Activated naive CD4-positive, alpha-beta T cell treated with anti-CD3 and anti-CD28 coated beads, Interleukin-2, amount 50 U/mL, for 24 hours (primary cell): ENCODE measurements around the gene DPEP2.
"Not testable (repeated sequence)": the region's sequence is repeated elsewhere in the genome, so short reads cannot be mapped to it uniquely, and the experiment has no call there.

Source experiments
- H3K27ac Mint-ChIP-seq: one replicate; pipeline ENCODE4 v1.8.0; 2021; ENCODE audit warnings: mild to moderate bottlenecking, mixed read lengths
- H3K27me3 Mint-ChIP-seq: one replicate; pipeline ENCODE4 v1.8.0; 2021; ENCODE audit warnings: mixed read lengths
- H3K36me3 Mint-ChIP-seq: one replicate; pipeline ENCODE4 v1.8.0; 2021; ENCODE audit warnings: mixed read lengths
- H3K4me1 Mint-ChIP-seq: one replicate; pipeline ENCODE4 v1.8.0; 2021; ENCODE audit warnings: mixed read lengths
- H3K4me3 Mint-ChIP-seq: one replicate; pipeline ENCODE4 v1.8.0; 2021; ENCODE audit warnings: mild to moderate bottlenecking, mixed read lengths
- H3K9me3 Mint-ChIP-seq: one replicate; pipeline ENCODE4 v1.8.0; 2021; ENCODE audit warnings: mixed read lengths

Gene DPEP2

GRCh38 chr16:67992661-67993206 is 6.5 kb downstream of the DPEP2 start:
- Mint-ChIP-seq H3K4me1 (peaks cover 44% of the 10 kb centered on the region), H3K9me3 (no peaks in the 10 kb centered on the region), H3K4me3 (no peak overlapping the region), H3K36me3 (peaks cover 2% of the 10 kb centered on the region), H3K27me3 (no peaks in the 10 kb centered on the region), H3K27ac (peak overlapping the region; percentile 30)

DNA sequence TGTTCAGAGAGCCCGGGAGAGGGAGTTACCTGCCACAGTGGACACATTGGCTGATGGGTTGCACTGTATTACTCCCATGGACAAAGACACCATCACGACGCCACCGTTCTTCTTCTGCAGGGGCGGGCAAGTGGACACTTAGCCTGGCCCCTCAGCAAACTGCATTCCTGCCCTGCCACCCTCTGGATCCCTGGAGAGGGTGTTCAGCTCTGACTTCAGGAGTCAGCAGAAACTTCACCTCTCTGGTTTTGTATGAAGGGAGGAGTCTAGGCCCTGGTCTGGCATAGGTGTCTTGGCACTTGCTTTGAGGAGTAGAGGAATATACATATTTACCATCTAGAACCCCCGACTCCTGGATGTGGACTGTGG is 9.3 kb downstream of the DPEP2 start:
- H3K4me3 Mint-ChIP-seq = no peak overlapping the region
- no peaks in the 10 kb centered on the region for H3K36me3 Mint-ChIP-seq
- no peaks in the 10 kb centered on the region for H3K9me3 Mint-ChIP-seq
- H3K4me1 Mint-ChIP-seq = peaks cover 26% of the 10 kb centered on the region
- no peak overlapping the region for H3K27ac Mint-ChIP-seq
- H3K27me3 Mint-ChIP-seq = no peaks in the 10 kb centered on the region

GRCh38 chr16:67989322-67990017 is 9.8 kb downstream of the DPEP2 start:
- Mint-ChIP-seq H3K27me3 (no peaks in the 10 kb centered on the region), H3K4me3 (no peak overlapping the region), H3K27ac (peak overlapping the region; percentile 12), H3K4me1 (peaks cover 26% of the 10 kb centered on the region), H3K36me3 (no peaks in the 10 kb centered on the region), H3K9me3 (no peaks in the 10 kb centered on the region)

GRCh38 chr16:67988675-67989074 is 10.6 kb downstream of the DPEP2 start:
- Mint-ChIP-seq H3K36me3 (no peaks in the 10 kb centered on the region), H3K4me1 (peaks cover 27% of the 10 kb centered on the region), H3K9me3 (no peaks in the 10 kb centered on the region), H3K27me3 (no peaks in the 10 kb centered on the region), H3K27ac (peak overlapping the region; percentile 89), H3K4me3 (no peak overlapping the region)

- no peak overlapping the region for H3K4me3 Mint-ChIP-seq
- H3K27ac Mint-ChIP-seq = peak overlapping the region; percentile 88
- H3K27me3 Mint-ChIP-seq = no peaks in the 10 kb centered on the region
- no peaks in the 10 kb centered on the region for H3K36me3 Mint-ChIP-seq
- peaks cover 31% of the 10 kb centered on the region for H3K4me1 Mint-ChIP-seq
- no peaks in the 10 kb centered on the region for H3K9me3 Mint-ChIP-seq
Observed at GRCh38 chr16:67987460-67988160, 11.7 kb downstream of the DPEP2 start.

- Mint-ChIP-seq H3K4me3 (no peak overlapping the region), H3K4me1 (peaks cover 27% of the 10 kb centered on the region), H3K27me3 (no peaks in the 10 kb centered on the region), H3K36me3 (no peaks in the 10 kb centered on the region), H3K9me3 (no peaks in the 10 kb centered on the region), H3K27ac (no peak overlapping the region)
Observed at GRCh38 chr16:67986949-67987348, 12.3 kb downstream of the DPEP2 start.

DNA sequence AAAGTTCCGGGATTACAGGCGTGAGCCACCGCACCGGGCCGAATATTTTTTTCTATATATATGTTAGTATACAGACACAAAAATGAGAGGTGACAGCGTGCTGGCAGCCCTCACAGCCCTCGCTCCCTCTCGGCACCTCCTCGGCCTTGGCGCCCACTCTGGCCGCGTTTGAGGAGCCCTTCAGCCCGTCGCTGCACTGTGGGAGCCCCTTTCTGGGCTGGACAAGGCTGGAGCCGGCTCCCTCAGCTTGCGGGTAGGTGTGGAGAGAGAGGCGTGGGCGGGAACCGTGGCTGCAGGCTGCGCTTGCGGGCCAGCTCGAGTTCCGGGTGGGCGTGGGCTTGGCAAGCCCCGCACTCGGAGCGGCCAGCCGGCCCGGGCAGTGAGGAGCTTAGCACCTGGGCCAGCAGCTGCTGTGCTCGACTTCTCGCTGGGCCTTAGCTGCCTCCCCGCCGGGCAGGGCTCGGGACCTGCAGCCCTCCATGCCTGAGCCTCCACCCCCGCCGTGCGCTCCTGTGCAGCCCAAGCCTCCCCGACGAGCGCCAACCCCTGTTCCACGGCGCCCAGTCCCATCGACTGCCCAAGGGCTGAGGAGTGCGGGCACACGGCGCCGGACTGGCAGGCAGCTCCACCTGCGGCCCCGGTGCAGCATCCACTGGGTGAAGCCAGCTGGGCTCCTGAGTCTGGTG is 17.1 kb downstream of the DPEP2 start:
- H3K9me3 Mint-ChIP-seq = no peaks in the 10 kb centered on the region
- no peak overlapping the region for H3K4me3 Mint-ChIP-seq
- H3K27ac Mint-ChIP-seq = no peak overlapping the region
- peaks cover 20% of the 10 kb centered on the region for H3K4me1 Mint-ChIP-seq
- H3K36me3 Mint-ChIP-seq = no peaks in the 10 kb centered on the region
- no peaks in the 10 kb centered on the region for H3K27me3 Mint-ChIP-seq

DNA sequence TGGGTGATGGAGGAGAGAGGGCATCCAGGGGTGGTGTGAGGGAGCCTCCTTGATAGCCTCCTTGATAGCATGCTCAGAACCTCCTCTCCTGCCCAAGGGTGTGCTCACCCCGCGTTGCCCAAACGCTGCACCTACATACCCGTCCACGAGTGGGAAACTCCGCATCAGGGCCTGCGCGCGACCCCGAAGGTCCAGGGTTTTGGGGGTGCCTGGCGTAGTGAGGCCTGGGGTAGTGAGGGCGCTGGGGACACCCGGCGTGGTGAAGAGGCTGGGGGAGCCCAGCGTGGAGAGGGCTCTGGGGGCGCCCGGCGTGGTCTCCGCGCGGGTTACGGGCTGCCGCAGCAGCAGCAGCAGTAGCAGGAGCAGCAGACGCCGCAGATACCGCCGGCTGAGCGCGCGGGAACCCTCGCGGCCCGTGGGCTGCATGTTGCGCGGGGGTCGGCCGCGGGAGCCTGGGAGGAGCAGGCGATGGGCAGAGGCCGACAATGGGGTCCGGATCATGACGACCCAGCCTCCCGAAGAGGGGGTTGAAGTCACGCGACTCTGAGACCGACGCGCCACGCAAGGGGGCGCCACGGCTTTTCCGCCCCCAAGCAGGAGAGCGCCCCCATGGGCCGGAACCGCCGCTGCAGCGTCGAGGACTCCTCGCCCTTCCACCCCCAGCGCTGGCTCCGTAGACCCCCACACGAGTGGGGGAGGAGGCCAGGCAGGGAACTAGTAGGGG is 19.2 kb downstream of the DPEP2 start, which contains the start of gene DPEP3:
TSS of gene DPEP3 (minus strand) at position 545 of the 724 bp plus-strand sequence. CDS start at position 426, 119 bp downstream.
- H3K36me3 Mint-ChIP-seq = no peaks in the 10 kb centered on the region
- H3K4me1 Mint-ChIP-seq = peaks cover 19% of the 10 kb centered on the region
- no peaks in the 10 kb centered on the region for H3K27me3 Mint-ChIP-seq
- H3K9me3 Mint-ChIP-seq = no peaks in the 10 kb centered on the region
- H3K4me3 Mint-ChIP-seq = no peak within 1 kb of the TSS
- no peak within 1 kb of the TSS for H3K27ac Mint-ChIP-seq

GRCh38 chr16:67977469-67978227 is 21.6 kb downstream of the DPEP2 start:
- Mint-ChIP-seq H3K4me3 (no peak overlapping the region), H3K27me3 (no peaks in the 10 kb centered on the region), H3K36me3 (no peaks in the 10 kb centered on the region), H3K4me1 (no peaks in the 10 kb centered on the region), H3K27ac (no peak overlapping the region), H3K9me3 (no peaks in the 10 kb centered on the region)

DNA sequence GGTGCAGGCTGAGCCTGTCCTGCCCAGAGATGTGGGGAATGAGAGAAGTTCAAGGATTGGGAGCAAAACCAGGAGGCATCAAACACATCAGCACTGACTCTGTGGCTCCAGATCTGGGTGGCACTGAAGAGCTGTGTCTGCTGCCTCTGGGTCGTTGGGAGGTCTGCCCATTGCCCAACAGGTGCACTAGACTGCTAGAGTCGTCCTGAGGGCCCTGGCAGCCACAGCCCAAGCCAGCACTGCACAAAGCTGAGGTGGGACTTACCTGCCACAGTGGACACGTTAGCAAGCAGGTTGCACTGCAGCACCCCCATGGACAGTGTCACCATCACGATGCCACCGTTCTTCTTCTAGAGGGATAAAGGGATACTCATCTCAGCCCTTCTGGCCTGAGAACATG is 22.3 kb downstream of the DPEP2 start:
- H3K4me3 Mint-ChIP-seq = no peak overlapping the region
- H3K9me3 Mint-ChIP-seq = no peaks in the 10 kb centered on the region
- no peaks in the 10 kb centered on the region for H3K36me3 Mint-ChIP-seq
- no peaks in the 10 kb centered on the region for H3K27me3 Mint-ChIP-seq
- no peak overlapping the region for H3K27ac Mint-ChIP-seq
- H3K4me1 Mint-ChIP-seq = no peaks in the 10 kb centered on the region

GRCh38 chr16:67976205-67976604 is 23.1 kb downstream of the DPEP2 start:
- Mint-ChIP-seq H3K4me1 (no peaks in the 10 kb centered on the region), H3K4me3 (no peak overlapping the region), H3K36me3 (no peaks in the 10 kb centered on the region), H3K27ac (no peak overlapping the region), H3K9me3 (no peaks in the 10 kb centered on the region), H3K27me3 (no peaks in the 10 kb centered on the region)

- H3K27ac Mint-ChIP-seq = no peak overlapping the region
- H3K4me3 Mint-ChIP-seq = no peak overlapping the region
- no peaks in the 10 kb centered on the region for H3K27me3 Mint-ChIP-seq
- no peaks in the 10 kb centered on the region for H3K4me1 Mint-ChIP-seq
- no peaks in the 10 kb centered on the region for H3K36me3 Mint-ChIP-seq
- no peaks in the 10 kb centered on the region for H3K9me3 Mint-ChIP-seq
Observed at GRCh38 chr16:67975321-67976105, 23.8 kb downstream of the DPEP2 start.

DNA sequence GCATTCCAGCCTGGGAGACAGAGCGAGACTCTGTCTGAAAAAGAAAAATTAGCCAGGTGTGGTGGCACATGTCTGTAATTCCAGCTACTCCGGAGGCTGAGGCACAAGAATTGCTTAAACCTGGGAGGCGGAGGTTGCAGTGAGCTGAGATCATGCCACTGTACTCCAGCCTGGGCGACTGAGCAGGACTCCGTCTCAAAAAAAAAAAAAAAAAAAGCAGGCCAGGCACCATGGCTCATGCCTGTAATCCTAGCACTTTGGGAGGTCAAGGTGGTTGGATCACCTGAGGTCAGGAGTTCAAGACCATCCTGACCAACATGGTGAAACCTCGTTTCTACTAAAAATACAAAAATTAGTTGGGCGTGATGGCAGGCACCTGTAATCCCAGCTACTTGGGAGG is 27.0 kb downstream of the DPEP2 start:
- not testable (repeated sequence) for H3K27ac Mint-ChIP-seq, H3K27me3 Mint-ChIP-seq, H3K4me3 Mint-ChIP-seq, H3K9me3 Mint-ChIP-seq, H3K36me3 Mint-ChIP-seq
- H3K4me1 Mint-ChIP-seq = peaks cover 14% of the 10 kb centered on the region

DNA sequence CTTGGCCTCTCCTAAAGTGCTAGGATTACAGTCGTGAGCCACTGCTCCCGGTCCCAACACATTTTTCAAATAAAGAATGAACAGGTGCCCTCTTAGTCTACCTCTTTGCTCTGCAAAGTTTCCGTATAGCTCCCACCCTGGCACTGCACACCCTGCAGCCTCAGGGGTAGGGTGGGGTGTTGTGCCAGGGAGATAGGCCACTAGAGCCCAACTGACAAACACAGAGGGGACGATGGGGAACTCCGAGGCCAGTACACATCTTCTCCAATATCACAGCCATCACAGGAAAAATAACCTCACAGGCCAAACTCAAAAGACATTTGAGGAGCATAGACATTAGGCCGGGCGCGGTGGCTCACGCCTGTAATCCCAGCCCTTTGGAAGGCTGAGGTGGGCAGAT is 28.2 kb downstream of the DPEP2 start:
- H3K27me3 Mint-ChIP-seq = no peaks in the 10 kb centered on the region
- no peak overlapping the region for H3K27ac Mint-ChIP-seq
- peak overlapping the region; percentile 54 for H3K4me3 Mint-ChIP-seq
- no peaks in the 10 kb centered on the region for H3K36me3 Mint-ChIP-seq
- H3K4me1 Mint-ChIP-seq = peaks cover 23% of the 10 kb centered on the region
- no peaks in the 10 kb centered on the region for H3K9me3 Mint-ChIP-seq
